CD4-positive, alpha-beta T cell treated with Interleukin-4 for 1 hour (primary cell): Measurements from ENCODE around the gene ABCB10.

Source experiments
- DNase-seq, 2 donors: peaks; one replicate each; pipeline ENCODE4 v3.0.0-alpha.2; 2020 to 2022

ABCB10 gene

DNA sequence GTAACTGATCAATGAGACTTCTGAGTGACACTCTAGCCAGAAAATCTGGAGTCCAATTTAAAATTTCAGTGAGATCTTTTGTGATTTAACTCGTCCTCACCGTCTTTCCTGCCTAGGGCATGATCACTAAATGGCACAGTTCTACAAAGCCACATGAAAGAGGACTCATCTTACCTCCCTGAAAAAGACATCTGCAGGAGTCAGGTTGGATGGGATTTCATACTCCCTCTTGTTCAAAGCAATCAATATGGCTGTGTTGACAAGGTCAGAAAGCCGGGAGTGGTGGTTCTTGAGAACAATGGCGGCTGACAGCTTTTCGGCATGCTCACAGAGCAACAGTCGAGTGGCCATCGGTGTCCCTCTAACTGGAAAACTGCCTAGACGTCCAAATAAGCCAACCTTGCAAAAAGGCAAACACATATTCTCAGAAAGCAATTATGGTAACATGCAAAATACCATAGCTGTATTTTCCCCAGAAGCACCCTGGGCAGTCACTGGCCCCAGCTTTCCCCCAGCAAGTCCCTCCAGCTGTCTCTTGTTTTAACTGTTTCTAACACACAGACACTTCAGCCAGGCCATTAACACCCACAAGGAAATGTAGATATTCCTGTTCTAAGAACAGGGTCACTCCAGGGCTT is 88.0 kb downstream of the ABCB10 start:
- no peak for DNase-seq

DNA sequence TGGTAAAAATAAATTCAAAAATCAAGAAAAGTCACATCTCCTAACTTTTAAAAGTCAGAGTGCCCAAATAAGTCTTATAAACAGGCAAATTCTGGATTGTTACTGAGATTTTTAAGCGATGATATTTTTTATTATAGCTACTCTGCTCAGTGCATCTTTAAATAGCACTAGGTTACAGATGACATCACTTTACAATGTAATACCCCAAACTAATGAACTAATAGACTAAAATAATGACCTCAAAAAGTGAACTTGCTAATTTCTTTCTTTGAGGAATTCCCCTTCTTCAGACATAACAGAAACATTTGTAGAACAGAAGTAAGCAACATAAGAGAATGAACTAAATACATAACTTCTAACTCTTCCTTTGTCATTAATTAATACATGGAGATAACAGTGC is 91.6 kb downstream of the ABCB10 start:
- DNase-seq: no peak
